ENCODE data around the gene KPNA1. TPM values are rescaled to one million over a fixed set of nuclear protein-coding genes. Genes with fewer than 3 reads are reported as not detected.

Gene KPNA1
- total and polyA plus RNA-seq, 2 of the 13 experiments (the other 11 are each of a cell fraction or from before 2014, with no cell fraction given): 15.4 to 30.0 TPM

- 0 out of 2 replicates have a peak, but pooled peaks have one; percentile 70 for TF ChIP-seq ZNF160 (CRISPR knock-in tag; IDR thresholded peaks at IDR 0.05)
- TF ChIP-seq PHF8 (CRISPR knock-in tag; IDR thresholded peaks at IDR 0.05): peak; percentile 78
- TF ChIP-seq E2F5 (CRISPR knock-in tag; conservative IDR thresholded peaks at IDR 0.05): 0 out of 2 replicates have a peak, but pooled peaks have one; percentile 21
- 0 out of 2 replicates have a peak, but pooled peaks have one; percentile 49 for TF ChIP-seq GTF3A (CRISPR knock-in tag; conservative IDR thresholded peaks at IDR 0.05)
- peak; percentile 63; the same call in 1 of the 2 replicates for TF ChIP-seq HNRNPUL1 (IDR thresholded peaks at IDR 0.05; ENCODE audit: low read depth, low read length)
- TF ChIP-seq NBN (conservative IDR thresholded peaks at IDR 0.05): no peak
- peak; percentile 69; the same call in 1 of the 2 replicates for TF ChIP-seq ZSCAN20 (CRISPR knock-in tag; IDR thresholded peaks at IDR 0.05; ENCODE audit: borderline replicate concordance)
- TF ChIP-seq MBNL3 (CRISPR knock-in tag; conservative IDR thresholded peaks at IDR 0.05): no peak
- no peak for TF ChIP-seq GPBP1L1 (CRISPR knock-in tag; IDR thresholded peaks at IDR 0.05)
- TF ChIP-seq ZNF740 (CRISPR knock-in tag; IDR thresholded peaks at IDR 0.05): peak; percentile 77; the same call in 1 of the 2 replicates
- TF ChIP-seq ZNF251 (CRISPR knock-in tag; IDR thresholded peaks at IDR 0.05): no peak
- no peak; the same call in 1 of the 2 replicates for TF ChIP-seq ZFP62 (CRISPR knock-in tag; IDR thresholded peaks at IDR 0.05)
- TF ChIP-seq HDAC2 (CRISPR knock-in tag; IDR thresholded peaks at IDR 0.05): peak; percentile 94
- TF ChIP-seq ZNF574 (CRISPR knock-in tag; IDR thresholded peaks at IDR 0.05): peak; percentile 91
- peak; percentile 94 for TF ChIP-seq ZFP91 (CRISPR knock-in tag; IDR thresholded peaks at IDR 0.05; ENCODE audit: borderline replicate concordance)
- TF ChIP-seq BRF2 (CRISPR knock-in tag; IDR thresholded peaks at IDR 0.05): peak; percentile 72; the same call in 1 of the 2 replicates
- no peak for TF ChIP-seq ATM (IDR thresholded peaks at IDR 0.05; ENCODE audit: borderline replicate concordance)
- TF ChIP-seq ZNF724P (CRISPR knock-in tag; IDR thresholded peaks at IDR 0.05; ENCODE audit: borderline replicate concordance): no peak; the same call in 1 of the 2 replicates
- peak; percentile 90 for TF ChIP-seq ZNF431 (CRISPR knock-in tag; IDR thresholded peaks at IDR 0.05; ENCODE audit: borderline replicate concordance, low read depth)
- no peak for TF ChIP-seq ZNF282 (IDR thresholded peaks at IDR 0.05; ENCODE audit: partially characterized antibody)
Measured at GRCh38 chr3:122383771-122384697, 130.7 kb downstream of the KPNA1 start, which contains the start of gene FAM162A (continued).

Measured in HepG2 (cell line).